Measurements from ENCODE around the gene SGMS1. TPM values are rescaled to one million over a fixed set of nuclear protein-coding genes. Genes with fewer than 3 reads are reported as not detected.

SGMS1 gene
- total and polyA plus RNA-seq, 2 experiments from 2014 or later = 15.0 to 34.7 TPM

DNA sequence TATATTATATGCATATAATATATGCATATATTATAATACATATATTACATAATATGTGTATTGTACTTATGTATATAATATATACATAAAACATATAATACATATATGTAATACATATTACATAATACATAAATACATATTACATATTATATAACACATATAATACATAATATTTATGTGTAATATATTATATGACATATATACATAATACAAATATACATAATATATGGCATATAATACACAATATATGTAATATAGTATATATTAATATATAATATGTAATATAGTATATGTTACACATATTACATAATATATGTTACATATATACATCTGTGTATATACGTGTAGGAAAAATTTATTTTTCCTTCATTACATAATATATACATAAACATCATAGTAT is 63.4 kb downstream of the SGMS1 start (continued):
- TF ChIP-seq, protein P1, sequence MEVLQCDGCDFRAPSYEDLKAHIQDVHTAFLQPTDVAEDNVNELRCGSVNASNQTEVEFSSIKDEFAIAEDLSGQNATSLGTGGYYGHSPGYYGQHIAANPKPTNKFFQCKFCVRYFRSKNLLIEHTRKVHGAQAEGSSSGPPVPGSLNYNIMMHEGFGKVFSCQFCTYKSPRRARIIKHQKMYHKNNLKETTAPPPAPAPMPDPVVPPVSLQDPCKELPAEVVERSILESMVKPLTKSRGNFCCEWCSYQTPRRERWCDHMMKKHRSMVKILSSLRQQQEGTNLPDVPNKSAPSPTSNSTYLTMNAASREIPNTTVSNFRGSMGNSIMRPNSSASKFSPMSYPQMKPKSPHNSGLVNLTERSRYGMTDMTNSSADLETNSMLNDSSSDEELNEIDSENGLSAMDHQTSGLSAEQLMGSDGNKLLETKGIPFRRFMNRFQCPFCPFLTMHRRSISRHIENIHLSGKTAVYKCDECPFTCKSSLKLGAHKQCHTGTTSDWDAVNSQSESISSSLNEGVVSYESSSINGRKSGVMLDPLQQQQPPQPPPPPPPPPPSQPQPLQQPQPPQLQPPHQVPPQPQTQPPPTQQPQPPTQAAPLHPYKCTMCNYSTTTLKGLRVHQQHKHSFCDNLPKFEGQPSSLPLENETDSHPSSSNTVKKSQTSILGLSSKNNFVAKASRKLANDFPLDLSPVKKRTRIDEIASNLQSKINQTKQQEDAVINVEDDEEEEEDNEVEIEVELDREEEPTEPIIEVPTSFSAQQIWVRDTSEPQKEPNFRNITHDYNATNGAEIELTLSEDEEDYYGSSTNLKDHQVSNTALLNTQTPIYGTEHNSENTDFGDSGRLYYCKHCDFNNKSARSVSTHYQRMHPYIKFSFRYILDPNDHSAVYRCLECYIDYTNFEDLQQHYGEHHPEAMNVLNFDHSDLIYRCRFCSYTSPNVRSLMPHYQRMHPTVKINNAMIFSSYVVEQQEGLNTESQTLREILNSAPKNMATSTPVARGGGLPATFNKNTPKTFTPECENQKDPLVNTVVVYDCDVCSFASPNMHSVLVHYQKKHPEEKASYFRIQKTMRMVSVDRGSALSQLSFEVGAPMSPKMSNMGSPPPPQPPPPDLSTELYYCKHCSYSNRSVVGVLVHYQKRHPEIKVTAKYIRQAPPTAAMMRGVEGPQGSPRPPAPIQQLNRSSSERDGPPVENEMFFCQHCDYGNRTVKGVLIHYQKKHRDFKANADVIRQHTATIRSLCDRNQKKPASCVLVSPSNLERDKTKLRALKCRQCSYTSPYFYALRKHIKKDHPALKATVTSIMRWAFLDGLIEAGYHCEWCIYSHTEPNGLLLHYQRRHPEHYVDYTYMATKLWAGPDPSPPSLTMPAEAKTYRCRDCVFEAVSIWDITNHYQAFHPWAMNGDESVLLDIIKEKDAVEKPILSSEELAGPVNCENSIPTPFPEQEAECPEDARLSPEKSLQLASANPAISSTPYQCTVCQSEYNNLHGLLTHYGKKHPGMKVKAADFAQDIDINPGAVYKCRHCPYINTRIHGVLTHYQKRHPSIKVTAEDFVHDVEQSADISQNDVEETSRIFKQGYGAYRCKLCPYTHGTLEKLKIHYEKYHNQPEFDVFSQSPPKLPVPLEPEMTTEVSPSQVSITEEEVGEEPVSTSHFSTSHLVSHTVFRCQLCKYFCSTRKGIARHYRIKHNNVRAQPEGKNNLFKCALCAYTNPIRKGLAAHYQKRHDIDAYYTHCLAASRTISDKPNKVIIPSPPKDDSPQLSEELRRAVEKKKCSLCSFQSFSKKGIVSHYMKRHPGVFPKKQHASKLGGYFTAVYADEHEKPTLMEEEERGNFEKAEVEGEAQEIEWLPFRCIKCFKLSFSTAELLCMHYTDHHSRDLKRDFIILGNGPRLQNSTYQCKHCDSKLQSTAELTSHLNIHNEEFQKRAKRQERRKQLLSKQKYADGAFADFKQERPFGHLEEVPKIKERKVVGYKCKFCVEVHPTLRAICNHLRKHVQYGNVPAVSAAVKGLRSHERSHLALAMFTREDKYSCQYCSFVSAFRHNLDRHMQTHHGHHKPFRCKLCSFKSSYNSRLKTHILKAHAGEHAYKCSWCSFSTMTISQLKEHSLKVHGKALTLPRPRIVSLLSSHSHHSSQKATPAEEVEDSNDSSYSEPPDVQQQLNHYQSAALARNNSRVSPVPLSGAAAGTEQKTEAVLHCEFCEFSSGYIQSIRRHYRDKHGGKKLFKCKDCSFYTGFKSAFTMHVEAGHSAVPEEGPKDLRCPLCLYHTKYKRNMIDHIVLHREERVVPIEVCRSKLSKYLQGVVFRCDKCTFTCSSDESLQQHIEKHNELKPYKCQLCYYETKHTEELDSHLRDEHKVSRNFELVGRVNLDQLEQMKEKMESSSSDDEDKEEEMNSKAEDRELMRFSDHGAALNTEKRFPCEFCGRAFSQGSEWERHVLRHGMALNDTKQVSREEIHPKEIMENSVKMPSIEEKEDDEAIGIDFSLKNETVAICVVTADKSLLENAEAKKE (CRISPR knock-in tag; IDR thresholded peaks at IDR 0.05) = no peak
- no peak for TF ChIP-seq NANOG (IDR thresholded peaks at IDR 0.05; ENCODE audit: borderline replicate concordance)

DNA sequence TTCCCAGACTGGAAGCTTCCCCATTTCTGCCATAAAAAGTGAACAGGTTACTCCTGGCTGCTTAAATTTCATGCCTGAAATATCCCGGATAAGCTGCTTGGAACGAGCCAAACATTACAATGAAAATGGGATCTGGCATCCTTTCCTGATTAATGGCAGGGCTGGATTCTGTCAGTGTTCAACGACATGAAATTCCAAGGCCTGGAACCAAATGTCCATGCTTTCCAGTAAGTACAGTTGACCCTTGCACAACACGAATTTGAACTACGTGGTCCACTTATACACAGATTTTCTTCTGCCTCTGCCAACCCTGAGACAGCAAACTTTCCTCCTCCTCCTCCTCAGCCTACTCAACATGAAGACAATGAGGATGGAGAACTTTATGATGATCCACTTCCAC is 65.4 kb downstream of the SGMS1 start:
- Mint-ChIP-seq H3K27ac (no peak overlapping the region), H3K27me3 (ENCODE audit: insufficient read depth, low read depth, poor library complexity) (peaks cover 8% of the 10 kb centered on the region), H3K4me3 (no peak overlapping the region), H3K36me3 (ENCODE audit: low read depth) (no peaks in the 10 kb centered on the region), H3K4me1 (peaks cover 51% of the 10 kb centered on the region), H3K9me3 (no peaks in the 10 kb centered on the region)
- ATAC-seq (no peak), DNase-seq (ENCODE audit: low spot score) (no peak)
- no peak overlapping the region for H3K4me3 ChIP-seq
- H2AFZ ChIP-seq = no peak overlapping the region
- H3K36me3 ChIP-seq (ENCODE audit: insufficient read depth) = no peaks in the 10 kb centered on the region
- H3K9me2 ChIP-seq (ENCODE audit: insufficient read depth) = no peaks in the 10 kb centered on the region
- H3F3A ChIP-seq (replicated peaks; ENCODE audit: low read depth) = peaks cover 5% of the 10 kb centered on the region; the same call in 1 of the 2 replicates
- peaks cover 44% of the 10 kb centered on the region for H3K79me2 ChIP-seq (replicated peaks; ENCODE audit: insufficient read depth)
- no peak overlapping the region; the same call in 1 of the 2 replicates for H3K27ac ChIP-seq (ENCODE audit: low read depth)
- H4K20me1 ChIP-seq (replicated peaks; ENCODE audit: insufficient read depth) = no peaks in the 10 kb centered on the region; the same call in 1 of the 2 replicates
- no peak overlapping the region for H3K4me2 ChIP-seq
- no peaks in the 10 kb centered on the region for H3K27me3 ChIP-seq (ENCODE audit: insufficient read depth)
- H3K4me1 ChIP-seq (ENCODE audit: insufficient read depth) = peaks cover 45% of the 10 kb centered on the region
- TF ChIP-seq EZH2phosphoT487 (IDR thresholded peaks at IDR 0.05; ENCODE audit: unreplicated experiment) (no peak), NANOG (IDR thresholded peaks at IDR 0.05; ENCODE audit: borderline replicate concordance) (no peak), ZNF331 (CRISPR knock-in tag; IDR thresholded peaks at IDR 0.05; ENCODE audit: low read depth) (no peak), POLR2AphosphoS5 (IDR thresholded peaks at IDR 0.05; ENCODE audit: low read depth) (no peak), JUNB (IDR thresholded peaks at IDR 0.05; ENCODE audit: unreplicated experiment) (no peak)
- TF ChIP-seq, protein P1 (CRISPR knock-in tag; IDR thresholded peaks at IDR 0.05) = no peak
